Measurements from ENCODE around the gene ADPRHL1.

GRCh38 chr13:113485545-113485944 is 32.3 kb upstream of the ADPRHL1 start:
- no peak for TF ChIP-seq CTCF (IDR thresholded peaks at IDR 0.05; ENCODE audit: extremely low read depth in 1 of 2, insufficient read depth in 1 of 2, low read depth in 1 of 2, low read length in 2 of 2)
- TF ChIP-seq POLR2A (IDR thresholded peaks at IDR 0.05; ENCODE audit: low read depth, low read length): no peak
- no peak for TF ChIP-seq POLR2AphosphoS5 (IDR thresholded peaks at IDR 0.05; ENCODE audit: insufficient read depth, low read depth, low read length)
- TF ChIP-seq GATA2 (IDR thresholded peaks at IDR 0.05; ENCODE audit: insufficient read depth, insufficient read length, low read depth, low read length): no peak

Data from endothelial cell of umbilical vein (primary cell).